ENCODE data around the gene BRD3.

The BRD3 gene

GRCh38 chr9:134028076-134028475 lies 39.8 kb downstream of the BRD3 start:
- no peak for TF ChIP-seq FOXP2 (optimal IDR thresholded peaks at IDR 0.05; ENCODE audit: borderline replicate concordance, extremely low read depth, extremely low read length, insufficient read depth)
- TF ChIP-seq TAF1 (IDR thresholded peaks at IDR 0.05; ENCODE audit: borderline replicate concordance, insufficient read depth, low read length) = no peak
- no peak for TF ChIP-seq SIN3A (IDR thresholded peaks at IDR 0.05; ENCODE audit: borderline replicate concordance, insufficient read depth, low read length)
- no peak for TF ChIP-seq POLR2AphosphoS5 (IDR thresholded peaks at IDR 0.05; ENCODE audit: low read depth, low read length)
- TF ChIP-seq REST (IDR thresholded peaks at IDR 0.05; ENCODE audit: insufficient read depth in 1 of 2, low read depth in 2 of 2, low read length in 2 of 2) = no peak

GRCh38 chr9:134027561-134027960 lies 40.3 kb downstream of the BRD3 start:
- TF ChIP-seq FOXP2 (optimal IDR thresholded peaks at IDR 0.05; ENCODE audit: borderline replicate concordance, extremely low read depth, extremely low read length, insufficient read depth) (no peak), REST (IDR thresholded peaks at IDR 0.05; ENCODE audit: insufficient read depth in 1 of 2, low read depth in 2 of 2, low read length in 2 of 2) (no peak)

GRCh38 chr9:134026981-134027380 lies 40.8 kb downstream of the BRD3 start:
- no peak for TF ChIP-seq SIN3A (IDR thresholded peaks at IDR 0.05; ENCODE audit: borderline replicate concordance, insufficient read depth, low read length)
- TF ChIP-seq POLR2AphosphoS5 (IDR thresholded peaks at IDR 0.05; ENCODE audit: low read depth, low read length) = no peak
- TF ChIP-seq FOXP2 (optimal IDR thresholded peaks at IDR 0.05; ENCODE audit: borderline replicate concordance, extremely low read depth, extremely low read length, insufficient read depth) = no peak
- TF ChIP-seq REST (IDR thresholded peaks at IDR 0.05; ENCODE audit: insufficient read depth in 1 of 2, low read depth in 2 of 2, low read length in 2 of 2) = no peak
- no peak for TF ChIP-seq TAF1 (IDR thresholded peaks at IDR 0.05; ENCODE audit: borderline replicate concordance, insufficient read depth, low read length)

GRCh38 chr9:134026581-134026980 lies 41.2 kb downstream of the BRD3 start:
- TF ChIP-seq REST (IDR thresholded peaks at IDR 0.05; ENCODE audit: insufficient read depth in 1 of 2, low read depth in 2 of 2, low read length in 2 of 2) = no peak
- TF ChIP-seq TAF1 (IDR thresholded peaks at IDR 0.05; ENCODE audit: borderline replicate concordance, insufficient read depth, low read length) = no peak
- TF ChIP-seq SIN3A (IDR thresholded peaks at IDR 0.05; ENCODE audit: borderline replicate concordance, insufficient read depth, low read length) = no peak
- no peak for TF ChIP-seq FOXP2 (optimal IDR thresholded peaks at IDR 0.05; ENCODE audit: borderline replicate concordance, extremely low read depth, extremely low read length, insufficient read depth)
- no peak for TF ChIP-seq POLR2AphosphoS5 (IDR thresholded peaks at IDR 0.05; ENCODE audit: low read depth, low read length)

Data from PFSK-1 (cell line).